GM23338 (cell line): ENCODE data around the gene CSNK1A1. TPM values are rescaled to one million over a fixed set of nuclear protein-coding genes. Genes with fewer than 3 reads are reported as not detected.

Experiments used
- ATAC-seq: fragments of 200-7000 bp; cut with Tn5 transposase; 3 replicates; pipeline ENCODE4 v1.9.1; 2020
- DNase-seq: peaks from one replicate; pipeline ENCODE4 v3.0.0-alpha.2; 2015; ENCODE audit warnings: low spot score
- H2AFZ ChIP-seq: fragments of 200-600 bp; sonication (generic); 2 replicates; pipeline ENCODE4 v1.8.0; 2016; ENCODE audit warnings: antibody characterized with exemption, mild to moderate bottlenecking, moderate library complexity
- H3F3A ChIP-seq: fragments of 200-600 bp; sonication (generic); replicated peaks from 2 replicates; pipeline ENCODE4 v1.8.0; 2017; ENCODE audit warnings: antibody characterized with exemption, mixed run types, low read depth
- H3K27ac ChIP-seq: fragments of 200-600 bp; sonication (generic); 2 replicates; pipeline ENCODE4 v1.6.1; 2016; ENCODE audit warnings: low read depth
- H3K27me3 ChIP-seq: fragments of 200-600 bp; sonication (generic); 2 replicates; pipeline ENCODE4 v1.8.0; 2016; ENCODE audit warnings: mild to moderate bottlenecking, mixed run types, moderate library complexity; ENCODE audit not compliant: insufficient read depth
- H3K36me3 ChIP-seq: fragments of 200-600 bp; sonication (generic); 2 replicates; pipeline ENCODE4 v1.8.0; 2016; ENCODE audit warnings: mild to moderate bottlenecking; ENCODE audit not compliant: insufficient read depth
- H3K4me1 ChIP-seq: fragments of 200-600 bp; sonication (generic); 2 replicates; pipeline ENCODE4 v1.8.0; 2016; ENCODE audit warnings: mild to moderate bottlenecking, moderate library complexity; ENCODE audit not compliant: insufficient read depth
- H3K4me2 ChIP-seq: fragments of 200-600 bp; sonication (generic); 2 replicates; pipeline ENCODE4 v1.7.1; 2017; ENCODE audit warnings: mixed run types
- H3K4me3 ChIP-seq: fragments of 200-600 bp; sonication (generic); 2 replicates; pipeline ENCODE4 v1.6.1; 2016; ENCODE audit warnings: mixed run types
- H3K79me2 ChIP-seq: fragments of 200-600 bp; sonication (generic); replicated peaks from 2 replicates; pipeline ENCODE4 v1.8.0; 2017; ENCODE audit warnings: mild to moderate bottlenecking; ENCODE audit not compliant: insufficient read depth
- H3K9me2 ChIP-seq: fragments of 200-600 bp; sonication (generic); 2 replicates; pipeline ENCODE4 v1.8.0; 2017; ENCODE audit not compliant: insufficient read depth
- H4K20me1 ChIP-seq: fragments of 200-600 bp; sonication (generic); replicated peaks from 2 replicates; pipeline ENCODE4 v1.8.0; 2017; ENCODE audit warnings: mild to moderate bottlenecking; ENCODE audit not compliant: insufficient read depth
- H3K27ac Mint-ChIP-seq: 2 replicates; pipeline ENCODE4 v1.8.0; 2020; ENCODE audit warnings: inconsistent platforms, mild to moderate bottlenecking, moderate library complexity, mixed read lengths
- H3K27me3 Mint-ChIP-seq: 3 replicates; pipeline ENCODE4 v1.8.0; 2022; ENCODE audit warnings: low read depth, mild to moderate bottlenecking, moderate library complexity, mixed read lengths, inconsistent platforms; ENCODE audit not compliant: insufficient read depth, poor library complexity
- H3K36me3 Mint-ChIP-seq: 3 replicates; pipeline ENCODE4 v1.8.0; 2021; ENCODE audit warnings: low read depth, mild to moderate bottlenecking, inconsistent platforms, moderate library complexity, mixed read lengths
- H3K4me1 Mint-ChIP-seq: 3 replicates; pipeline ENCODE4 v1.8.0; 2020; ENCODE audit warnings: mild to moderate bottlenecking, inconsistent platforms, mixed read lengths
- H3K4me3 Mint-ChIP-seq: 3 replicates; pipeline ENCODE4 v1.8.0; 2021; ENCODE audit warnings: moderate library complexity, mild to moderate bottlenecking, inconsistent platforms, mixed read lengths
- H3K9me3 Mint-ChIP-seq: 3 replicates; pipeline ENCODE4 v1.8.0; 2020; ENCODE audit warnings: moderate library complexity, mild to moderate bottlenecking, inconsistent platforms, mixed read lengths
- CTCF ChIP-seq, 2 experiments: fragments of 200-600 bp in 1 of 2; sonication (generic) in 1 of 2; conservative IDR thresholded peaks; 2 replicates each; pipeline versions ENCODE4 v1.5.1 to v1.6.1; 2016 to 2017; ENCODE audit warnings: antibody characterized with exemption in 2 of 2, low read depth in 2 of 2, mild to moderate bottlenecking in 2 of 2, moderate library complexity in 1 of 2
- ETS1 ChIP-seq: IDR thresholded peaks from 2 replicates; pipeline ENCODE4 v1.6.1; 2016; ENCODE audit warnings: antibody characterized with exemption
- EZH2 ChIP-seq: fragments of 200-600 bp; sonication (generic); IDR thresholded peaks from one replicate; pipeline ENCODE4 v1.8.0; 2017; ENCODE audit warnings: antibody characterized with exemption, mild to moderate bottlenecking, low read depth; ENCODE audit not compliant: unreplicated experiment
- EZH2phosphoT487 ChIP-seq: fragments of 200-600 bp; sonication (generic); IDR thresholded peaks from one replicate; pipeline ENCODE4 v1.8.1; 2018; ENCODE audit warnings: antibody characterized with exemption; ENCODE audit not compliant: unreplicated experiment
- REST ChIP-seq: IDR thresholded peaks from one replicate; pipeline ENCODE4 v1.6.1; 2018; ENCODE audit warnings: antibody characterized with exemption; ENCODE audit not compliant: unreplicated experiment
- ZNF114 ChIP-seq: fragments of 250-450 bp; sonication (Bioruptor Pico); IDR thresholded peaks from 2 replicates; pipeline ENCODE4 v1.5.0; 2020; ENCODE audit warnings: mild to moderate bottlenecking, moderate library complexity
- ZNF331 ChIP-seq: fragments of 250-450 bp; sonication (Bioruptor Pico); IDR thresholded peaks from 2 replicates; pipeline ENCODE4 v1.5.0; 2020; ENCODE audit warnings: low read depth, mild to moderate bottlenecking, moderate library complexity
- ZNF462 ChIP-seq: fragments of 250-450 bp; sonication (Bioruptor Pico); IDR thresholded peaks from 2 replicates; pipeline ENCODE4 v1.5.0; 2020; ENCODE audit warnings: mild to moderate bottlenecking, moderate library complexity
- polyA plus RNA-seq: library from polyadenylated mRNA; unstranded; fragments of >200 nt; fragmentation: Nextera tagmentation; extraction: Ambion mirVana; gene quantifications from 2 replicates; pipeline ENCODE4 v1.2.1, GENCODE V29; 2016
- total RNA-seq: library from RNA; depleted of rRNA; stranded (reverse); fragments of >200 nt; shearing (Covaris generic); gene quantifications from 2 replicates; pipeline ENCODE4 v1.2.3, GENCODE V29; 2014

Gene CSNK1A1
- total and polyA plus RNA-seq, 2 experiments from 2014 or later: 110 to 233 TPM

- TF ChIP-seq REST: no peak
These were observed 34.7 kb upstream of the CSNK1A1 start (continued) for GRCh38 chr5:149585910-149586309.

GRCh38 chr5:149584121-149584520 is 32.9 kb upstream of the CSNK1A1 start:
- peaks cover 30% of the 10 kb centered on the region for H3K27me3 ChIP-seq
- no peaks in the 10 kb centered on the region for H3K79me2 ChIP-seq
- no peak overlapping the region for H2AFZ ChIP-seq
- peaks cover 6% of the 10 kb centered on the region for H3F3A ChIP-seq
- Mint-ChIP-seq H3K4me1 (peaks cover 9% of the 10 kb centered on the region), H3K4me3 (no peak overlapping the region), H3K36me3 (no peaks in the 10 kb centered on the region), H3K27ac (no peak overlapping the region), H3K9me3 (no peaks in the 10 kb centered on the region), H3K27me3 (peaks cover 21% of the 10 kb centered on the region)
- H3K27ac ChIP-seq: peak overlapping the region; percentile 20; the same call in 1 of the 2 replicates
- DNase-seq (no peak), ATAC-seq (no peak)
- no peaks in the 10 kb centered on the region for H4K20me1 ChIP-seq
- H3K4me3 ChIP-seq: no peak overlapping the region
- no peaks in the 10 kb centered on the region for H3K36me3 ChIP-seq
- no peaks in the 10 kb centered on the region for H3K9me2 ChIP-seq
- H3K4me1 ChIP-seq: peaks cover 8% of the 10 kb centered on the region
- H3K4me2 ChIP-seq: no peak overlapping the region
- TF ChIP-seq ETS1 (no peak), CTCF (conservative IDR thresholded peaks at IDR 0.05; ENCODE audit: low read depth in 2 of 2) (no peak), ZNF462 (CRISPR knock-in tag) (no peak), REST (no peak), ZNF331 (CRISPR knock-in tag) (no peak), EZH2 (no peak), EZH2phosphoT487 (no peak), ZNF114 (CRISPR knock-in tag) (no peak)
